ENCODE data around the gene INPP4B.
A peak's percentile ranks its signal among the peaks of the same experiment; 100 is the strongest.
"Not testable (repeated sequence)": the region's sequence is repeated elsewhere in the genome, so short reads cannot be mapped to it uniquely, and the experiment has no call there.

The INPP4B gene

GRCh38 chr4:142085513-142086292 lies 760.4 kb downstream of the INPP4B start:
- no peak for TF ChIP-seq POLR2A (IDR thresholded peaks at IDR 0.05; ENCODE audit: low read depth, low read length)
- no peak for DNase-seq (ENCODE audit: insufficient read length, low spot score)
- FAIRE-seq, result no peak

GRCh38 chr4:142083264-142083663 lies 762.8 kb downstream of the INPP4B start:
- FAIRE-seq, result no peak
- TF ChIP-seq POLR2A (IDR thresholded peaks at IDR 0.05; ENCODE audit: low read depth, low read length), result no peak
- DNase-seq (ENCODE audit: insufficient read length, low spot score), result no peak

- FAIRE-seq (no peak), DNase-seq (ENCODE audit: insufficient read length, low spot score) (no peak)
- no peak for TF ChIP-seq POLR2A (IDR thresholded peaks at IDR 0.05; ENCODE audit: low read depth, low read length)
Observed at GRCh38 chr4:142081025-142081424, 765.1 kb downstream of the INPP4B start.

GRCh38 chr4:142079959-142080358 lies 766.1 kb downstream of the INPP4B start:
- no peak for FAIRE-seq
- no peak for TF ChIP-seq POLR2A (IDR thresholded peaks at IDR 0.05; ENCODE audit: low read depth, low read length)
- DNase-seq (ENCODE audit: insufficient read length, low spot score), result no peak

GRCh38 chr4:142077048-142077447 lies 769.1 kb downstream of the INPP4B start:
- no peak for FAIRE-seq
- no peak for DNase-seq (ENCODE audit: insufficient read length, low spot score)
- no peak for TF ChIP-seq POLR2A (IDR thresholded peaks at IDR 0.05; ENCODE audit: low read depth, low read length)

- DNase-seq (ENCODE audit: insufficient read length, low spot score); FAIRE-seq: not testable (repeated sequence)
Observed at GRCh38 chr4:142068304-142068703, 777.8 kb downstream of the INPP4B start.

GRCh38 chr4:142066562-142066961 lies 779.5 kb downstream of the INPP4B start:
- DNase-seq (ENCODE audit: insufficient read length, low spot score); FAIRE-seq: not testable (repeated sequence)

GRCh38 chr4:142065086-142065647 lies 780.9 kb downstream of the INPP4B start:
- DNase-seq (ENCODE audit: insufficient read length, low spot score) (no peak), FAIRE-seq (no peak)
- TF ChIP-seq POLR2A (IDR thresholded peaks at IDR 0.05; ENCODE audit: low read depth, low read length), result no peak

GRCh38 chr4:142064181-142064580 lies 781.9 kb downstream of the INPP4B start:
- FAIRE-seq (no peak), DNase-seq (ENCODE audit: insufficient read length, low spot score) (no peak)
- no peak for TF ChIP-seq POLR2A (IDR thresholded peaks at IDR 0.05; ENCODE audit: low read depth, low read length)

GRCh38 chr4:142045996-142046395 lies 800.1 kb downstream of the INPP4B start:
- DNase-seq (ENCODE audit: insufficient read length, low spot score) (no peak), FAIRE-seq (no peak)
- no peak for TF ChIP-seq POLR2A (IDR thresholded peaks at IDR 0.05; ENCODE audit: low read depth, low read length)

GRCh38 chr4:142044271-142044670 lies 801.8 kb downstream of the INPP4B start:
- DNase-seq (ENCODE audit: insufficient read length, low spot score) (no peak), FAIRE-seq (peak; percentile 27)
- TF ChIP-seq POLR2A (IDR thresholded peaks at IDR 0.05; ENCODE audit: low read depth, low read length), result no peak

GRCh38 chr4:142043509-142043908 lies 802.6 kb downstream of the INPP4B start:
- TF ChIP-seq POLR2A (IDR thresholded peaks at IDR 0.05; ENCODE audit: low read depth, low read length), result no peak
- no peak for FAIRE-seq
- no peak for DNase-seq (ENCODE audit: insufficient read length, low spot score)

GRCh38 chr4:142041788-142042187 lies 804.3 kb downstream of the INPP4B start:
- no peak for TF ChIP-seq POLR2A (IDR thresholded peaks at IDR 0.05; ENCODE audit: low read depth, low read length)
- FAIRE-seq (no peak), DNase-seq (ENCODE audit: insufficient read length, low spot score) (no peak)

GRCh38 chr4:142040043-142040442 lies 806.1 kb downstream of the INPP4B start:
- FAIRE-seq (no peak), DNase-seq (ENCODE audit: insufficient read length, low spot score) (no peak)
- no peak for TF ChIP-seq POLR2A (IDR thresholded peaks at IDR 0.05; ENCODE audit: low read depth, low read length)

All from H54 (cell line).